NCI-H526 treated with DMSO at 0.1 percent for 48 hours (cell line): Measurements from ENCODE around the gene PPP1R15B.

Experiments used
- DNase-seq: peaks from one replicate; lab custom pipeline; 2025; lab: John Stamatoyannopoulos, UW

PPP1R15B gene

GRCh38 chr1:204420039-204421004, 8.7 kb upstream of the PPP1R15B start:
- DNase-seq = no peak

- no peak for DNase-seq
Observed at GRCh38 chr1:204419064-204419403, 7.4 kb upstream of the PPP1R15B start.

DNA sequence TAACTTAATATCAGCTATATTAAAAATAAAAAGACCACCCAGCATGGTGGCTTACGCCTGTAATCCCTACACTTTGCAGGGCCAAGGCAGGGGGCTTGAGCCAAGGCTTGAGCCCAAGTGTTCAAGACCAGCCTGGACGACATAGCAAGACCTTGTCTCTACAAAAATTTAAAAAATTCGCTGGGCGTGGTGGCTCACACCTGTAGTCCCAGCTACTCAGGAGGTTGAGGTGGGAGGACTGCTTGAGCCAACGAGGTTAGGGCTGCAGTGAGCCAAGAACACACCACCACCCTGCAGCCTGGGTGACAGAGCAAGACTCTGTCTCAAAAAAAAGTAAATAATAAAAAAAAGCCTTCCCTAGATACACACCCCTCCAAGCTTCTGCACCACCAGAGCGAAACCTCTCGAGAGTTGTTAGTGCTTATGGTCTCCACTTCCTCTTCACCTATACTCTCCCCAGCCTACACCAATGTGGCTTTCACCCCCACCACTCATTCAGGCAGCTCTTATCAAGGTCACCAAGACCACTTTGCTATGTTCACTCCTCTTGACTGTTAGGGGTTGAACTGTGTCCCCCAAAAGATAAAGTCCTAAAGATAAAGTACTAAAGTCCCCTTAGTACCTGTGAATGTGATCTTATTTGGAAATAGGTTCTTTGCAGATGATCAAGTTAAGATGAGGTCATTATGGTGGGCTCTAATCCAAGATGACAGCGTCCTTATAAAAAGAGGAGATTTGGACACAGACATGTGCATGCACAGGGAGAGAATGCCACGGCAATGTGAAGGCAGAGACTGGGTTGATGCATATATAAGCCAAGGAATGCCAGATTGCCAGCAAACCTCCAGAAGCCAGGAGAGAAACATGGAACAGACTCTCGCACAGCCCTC, 6.8 kb upstream of the PPP1R15B start:
- no peak for DNase-seq

DNA sequence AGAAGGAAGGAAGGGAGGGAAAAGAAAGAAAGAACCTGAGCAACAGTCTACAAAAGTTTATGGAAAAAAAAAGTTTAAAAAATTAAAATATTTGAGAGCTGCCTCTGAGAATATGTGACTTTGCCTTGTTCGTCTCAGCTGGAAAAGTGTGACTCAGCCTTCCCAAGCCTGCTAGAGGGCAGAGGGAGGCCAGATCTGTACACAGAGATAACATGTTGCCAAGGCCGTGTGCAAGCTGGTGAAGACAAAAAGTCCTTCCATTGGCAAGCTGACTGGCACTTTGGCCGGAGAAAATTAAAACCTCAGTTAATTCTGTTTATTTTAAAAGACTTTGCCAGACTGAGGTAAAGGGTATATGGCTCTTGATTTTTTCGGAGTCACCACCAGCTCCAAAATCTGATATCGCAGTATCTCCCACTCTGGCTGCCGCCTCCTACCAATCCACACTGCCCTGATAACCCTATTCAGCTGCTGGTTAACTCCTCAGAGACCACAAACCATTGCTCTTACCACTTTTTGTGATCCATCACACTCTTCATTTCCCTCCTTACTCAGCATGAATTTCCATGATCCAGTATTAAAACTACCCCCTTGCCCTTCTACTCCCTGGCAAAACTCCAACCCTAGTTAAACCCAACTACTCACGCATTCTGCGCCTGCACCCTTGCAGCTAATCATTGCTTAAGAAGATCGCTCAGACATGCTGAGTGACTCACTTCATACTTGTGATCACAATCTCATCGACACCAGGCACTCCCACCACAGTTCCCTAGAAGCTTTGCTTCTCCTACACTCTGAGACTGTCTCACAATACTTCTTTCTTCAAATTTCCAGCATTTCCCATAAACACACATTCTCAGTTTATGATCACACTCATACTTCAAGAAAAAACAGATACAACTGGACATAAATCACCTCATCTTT, 5.7 kb upstream of the PPP1R15B start:
- DNase-seq = no peak

DNA sequence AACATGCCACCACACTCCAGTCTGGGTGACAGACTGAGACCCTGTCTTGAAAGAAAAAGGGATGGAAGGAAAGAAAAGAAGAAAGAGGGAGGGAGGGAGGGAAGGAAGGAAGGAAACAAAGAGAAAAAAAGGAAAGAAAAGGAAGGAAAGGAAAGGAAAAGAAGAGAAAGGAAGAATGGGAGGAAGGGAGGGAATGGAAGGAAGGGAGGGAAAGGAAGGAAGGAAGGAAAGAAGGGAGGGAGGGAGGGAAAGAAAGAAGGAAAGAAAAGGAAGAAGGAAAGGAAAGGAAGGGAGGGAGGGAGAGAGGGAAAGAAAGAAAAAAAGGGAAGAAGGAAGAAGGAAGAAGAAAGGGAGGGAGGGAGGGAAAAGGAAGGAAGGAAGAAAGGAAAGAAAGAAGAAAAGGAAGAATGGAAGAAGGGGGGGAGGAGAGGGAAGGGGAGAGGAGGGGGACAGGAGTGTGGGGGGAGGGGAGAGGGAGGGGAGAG, 5.0 kb upstream of the PPP1R15B start:
- no peak for DNase-seq

GRCh38 chr1:204415351-204415750, 3.7 kb upstream of the PPP1R15B start:
- no peak for DNase-seq

DNA sequence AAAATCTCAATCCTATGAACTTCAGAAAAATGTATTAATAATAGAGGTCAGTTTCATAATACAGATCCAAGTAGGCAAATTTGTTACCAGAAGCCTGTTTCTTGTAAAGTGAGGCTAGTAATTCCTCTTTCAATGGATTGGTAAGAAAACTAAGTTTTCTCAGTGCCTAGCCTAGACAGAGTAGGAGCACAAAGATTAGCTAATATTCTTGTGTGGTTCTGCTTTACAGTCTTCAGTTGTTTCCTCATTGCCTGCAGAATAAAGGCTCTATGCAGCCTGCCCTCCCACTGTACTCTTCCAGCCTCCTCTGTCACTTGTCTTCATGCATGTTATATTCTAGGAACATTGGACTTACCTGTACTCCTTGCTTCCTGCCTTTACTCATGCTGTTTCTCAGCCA, 2.4 kb upstream of the PPP1R15B start:
- no peak for DNase-seq

DNA sequence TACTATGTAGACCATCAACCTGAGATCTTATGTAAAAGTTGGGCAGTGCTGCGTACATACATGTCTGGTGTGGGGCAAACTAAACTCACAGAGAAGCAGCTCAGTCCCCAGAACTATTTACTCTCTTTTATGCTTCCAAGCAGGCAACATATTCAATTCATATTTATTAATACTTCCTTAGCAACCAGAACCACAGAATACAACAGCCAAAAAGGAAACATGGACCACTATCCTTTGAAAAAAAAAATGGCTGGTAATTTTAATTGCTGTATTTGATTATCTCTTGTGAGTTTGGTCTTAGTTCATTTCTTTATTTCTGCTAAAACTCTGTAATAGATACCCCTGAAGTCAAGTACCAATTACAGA, 1.5 kb upstream of the PPP1R15B start:
- DNase-seq = no peak

- no peak for DNase-seq
Observed at GRCh38 chr1:204410688-204411450, 748 bp downstream of the PPP1R15B start.

DNA sequence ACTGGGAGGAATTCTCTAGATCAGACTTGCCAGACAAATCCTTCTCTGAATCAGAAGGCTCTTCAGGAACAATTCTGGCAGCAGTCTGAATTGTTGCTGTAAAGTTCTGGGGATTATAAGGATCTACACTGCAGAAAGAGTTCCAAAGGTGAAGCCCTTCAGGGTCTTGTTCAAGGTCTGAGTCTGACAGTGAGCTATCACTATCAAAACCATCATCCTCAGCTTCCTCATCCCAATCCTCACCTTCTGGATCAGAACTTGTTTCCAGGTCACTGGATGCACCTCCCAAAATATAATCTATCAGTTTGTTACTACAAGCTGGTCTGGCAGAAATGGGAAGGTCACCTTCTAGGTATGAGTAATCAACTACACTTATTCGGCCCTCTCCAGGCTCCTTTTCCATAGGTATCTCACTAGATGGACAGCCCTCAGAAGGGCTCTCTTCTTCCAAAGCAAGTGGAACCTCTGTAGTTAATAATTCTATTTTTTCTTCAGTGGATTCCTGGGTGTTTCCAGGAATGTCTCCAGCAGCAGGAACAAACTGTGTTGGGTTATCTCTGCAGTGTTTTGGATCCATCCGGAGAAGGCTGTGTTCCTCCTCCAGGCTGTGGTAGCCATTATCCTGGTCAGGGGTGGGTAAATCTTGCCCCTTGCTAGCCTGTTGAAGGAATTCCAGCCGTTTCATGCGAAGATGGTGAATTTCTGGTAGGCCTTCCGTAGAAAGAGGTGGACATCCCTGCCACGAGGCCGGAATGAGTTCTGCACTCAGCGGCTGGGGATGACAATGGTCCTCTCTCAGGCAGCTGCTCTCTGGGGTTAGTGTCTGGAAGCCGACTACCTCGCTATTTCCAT, 1.6 kb downstream of the PPP1R15B start:
- DNase-seq = no peak

DNA sequence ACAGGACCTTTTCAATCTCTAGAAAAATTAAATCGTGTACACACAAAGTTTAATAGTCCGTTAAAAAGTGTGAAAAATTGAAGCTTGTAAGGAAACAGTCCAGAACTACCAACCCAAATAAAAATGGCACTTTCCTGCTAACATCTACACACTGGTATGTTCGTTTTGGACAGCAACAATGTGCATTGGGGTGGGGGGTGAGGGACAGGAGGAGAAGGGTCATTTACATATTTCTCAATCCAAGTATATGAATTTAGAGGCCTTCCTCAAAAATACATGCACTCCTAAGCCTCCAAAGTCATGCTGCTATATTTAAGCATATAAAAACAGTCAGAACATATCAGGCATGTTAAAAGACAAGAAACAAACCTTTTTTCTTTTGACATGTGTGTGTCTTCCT, 2.5 kb downstream of the PPP1R15B start:
- DNase-seq = no peak

DNA sequence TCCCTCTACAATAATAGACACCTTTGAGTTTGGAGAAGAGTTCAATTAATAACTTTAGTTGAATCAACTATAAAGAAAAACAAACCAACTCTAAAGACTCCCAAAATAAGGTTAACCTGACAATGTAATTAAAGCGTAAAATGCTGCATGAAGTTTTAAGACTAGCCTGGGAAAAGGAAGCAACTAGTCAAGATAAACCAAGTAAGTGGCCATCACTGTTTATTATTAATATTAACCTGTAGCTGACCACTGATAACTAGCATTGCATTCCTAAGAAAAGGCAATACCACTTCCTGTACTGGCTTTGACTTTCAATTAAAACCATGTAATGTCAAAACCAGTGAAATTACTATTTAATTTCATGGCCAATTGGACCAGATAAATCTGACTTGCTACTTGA, 3.0 kb downstream of the PPP1R15B start:
- DNase-seq = no peak

- no peak for DNase-seq
Observed at GRCh38 chr1:204408074-204408507, 3.5 kb downstream of the PPP1R15B start.

GRCh38 chr1:204407295-204407971, 4.2 kb downstream of the PPP1R15B start:
- no peak for DNase-seq

DNA sequence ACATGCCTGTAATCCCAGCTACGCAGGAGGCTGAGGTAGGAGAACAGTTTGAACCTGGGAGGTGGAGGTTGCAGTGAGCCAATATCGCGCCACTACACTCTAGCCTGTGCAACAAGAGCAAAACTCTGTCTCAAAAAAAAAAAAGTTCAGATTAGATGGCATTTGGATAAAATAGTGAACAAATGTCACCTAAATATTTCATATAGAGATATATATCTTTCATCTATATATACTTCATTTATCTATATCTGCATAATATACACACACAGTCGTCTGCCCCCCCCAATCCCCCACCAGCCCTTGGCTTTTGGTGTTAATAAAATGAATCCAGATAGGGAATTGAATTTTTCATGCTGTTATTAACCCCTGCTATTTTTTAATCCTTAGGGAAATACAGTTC, 5.0 kb downstream of the PPP1R15B start:
- no peak for DNase-seq

DNA sequence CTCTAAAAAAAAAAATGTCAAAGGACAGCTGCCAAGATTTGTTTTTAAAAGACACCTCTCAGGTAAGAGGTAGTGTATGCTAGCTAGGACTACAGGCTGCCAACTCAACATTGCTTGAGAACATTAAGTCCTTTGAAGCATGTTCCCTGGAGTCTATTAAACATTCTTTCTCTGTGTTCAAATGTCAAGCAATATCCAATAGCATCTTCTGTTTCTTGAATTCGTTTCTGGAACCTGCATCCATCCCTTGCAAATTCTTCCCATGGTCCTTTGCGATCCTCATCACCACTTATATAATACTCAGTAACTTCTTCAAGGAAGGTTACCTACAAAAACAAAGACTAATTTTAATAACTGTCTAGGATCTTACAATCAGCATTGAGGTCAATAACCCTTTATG, 5.6 kb downstream of the PPP1R15B start:
- no peak for DNase-seq

DNA sequence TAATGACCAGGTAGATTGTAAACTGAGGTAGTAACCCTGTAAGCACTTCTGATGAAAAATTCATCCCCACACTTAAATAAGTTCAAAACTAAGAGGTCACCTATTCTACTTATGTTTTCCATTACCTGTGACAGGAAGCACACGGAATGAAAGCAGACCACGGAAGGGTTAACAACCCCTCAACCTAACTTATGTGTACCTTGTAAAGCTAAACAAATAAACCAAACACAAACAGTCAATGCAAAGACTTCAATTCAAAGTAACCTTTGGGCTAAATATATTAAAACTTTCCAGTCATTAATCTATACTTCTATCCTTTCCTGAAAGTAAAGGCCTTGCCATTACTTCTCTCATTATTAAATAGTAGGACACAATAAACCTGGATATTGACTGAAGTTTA, 7.0 kb downstream of the PPP1R15B start:
- no peak for DNase-seq

- no peak for DNase-seq
Observed at GRCh38 chr1:204402391-204402790, 9.2 kb downstream of the PPP1R15B start.

GRCh38 chr1:204401730-204402129, 9.9 kb downstream of the PPP1R15B start:
- no peak for DNase-seq
